ENCODE results near the gene GRHPR.

Gene GRHPR

DNA sequence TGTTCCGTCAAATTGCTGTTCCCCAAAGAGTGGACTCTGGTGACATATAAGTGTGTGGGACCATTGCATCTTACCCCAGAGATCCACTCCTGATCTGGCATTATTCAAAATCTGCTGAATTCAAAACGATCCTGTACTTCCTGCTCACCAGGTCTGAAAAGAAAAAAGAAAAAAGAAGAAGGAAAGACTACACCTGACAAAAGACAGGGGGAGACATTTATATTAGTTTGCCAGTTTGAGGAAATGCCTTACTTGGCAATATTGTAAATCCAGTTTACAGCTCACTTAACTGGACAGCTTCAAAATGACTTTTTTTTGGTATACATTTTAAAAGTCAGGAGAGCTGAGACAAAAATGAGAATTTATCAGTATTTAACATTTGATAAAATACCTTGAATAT is 15.0 kb upstream of the GRHPR start:
- no peak for DNase-seq (ENCODE audit: low read depth in 1 of 2, low spot score in 1 of 2)
- Histone ChIP-seq H3K4me3 (replicated peaks; ENCODE audit: insufficient read depth, low read length) (no peak overlapping the region), H3K27ac (replicated peaks) (no peak overlapping the region), H3K27me3 (ENCODE audit: insufficient read depth, poor library complexity, severe bottlenecking) (no peaks in the 10 kb centered on the region)
- TF ChIP-seq POLR2AphosphoS5 (IDR thresholded peaks at IDR 0.05; ENCODE audit: low read depth), result no peak
- no peak for TF ChIP-seq CTCF (IDR thresholded peaks at IDR 0.05; ENCODE audit: insufficient read depth, low read length)
- no peak for TF ChIP-seq GABPA (IDR thresholded peaks at IDR 0.05; ENCODE audit: low read depth)
- no peak for TF ChIP-seq REST (IDR thresholded peaks at IDR 0.05; ENCODE audit: insufficient replicate concordance, low read depth)
- TF ChIP-seq SPI1 (IDR thresholded peaks at IDR 0.05; ENCODE audit: borderline replicate concordance, low read depth), result no peak

DNA sequence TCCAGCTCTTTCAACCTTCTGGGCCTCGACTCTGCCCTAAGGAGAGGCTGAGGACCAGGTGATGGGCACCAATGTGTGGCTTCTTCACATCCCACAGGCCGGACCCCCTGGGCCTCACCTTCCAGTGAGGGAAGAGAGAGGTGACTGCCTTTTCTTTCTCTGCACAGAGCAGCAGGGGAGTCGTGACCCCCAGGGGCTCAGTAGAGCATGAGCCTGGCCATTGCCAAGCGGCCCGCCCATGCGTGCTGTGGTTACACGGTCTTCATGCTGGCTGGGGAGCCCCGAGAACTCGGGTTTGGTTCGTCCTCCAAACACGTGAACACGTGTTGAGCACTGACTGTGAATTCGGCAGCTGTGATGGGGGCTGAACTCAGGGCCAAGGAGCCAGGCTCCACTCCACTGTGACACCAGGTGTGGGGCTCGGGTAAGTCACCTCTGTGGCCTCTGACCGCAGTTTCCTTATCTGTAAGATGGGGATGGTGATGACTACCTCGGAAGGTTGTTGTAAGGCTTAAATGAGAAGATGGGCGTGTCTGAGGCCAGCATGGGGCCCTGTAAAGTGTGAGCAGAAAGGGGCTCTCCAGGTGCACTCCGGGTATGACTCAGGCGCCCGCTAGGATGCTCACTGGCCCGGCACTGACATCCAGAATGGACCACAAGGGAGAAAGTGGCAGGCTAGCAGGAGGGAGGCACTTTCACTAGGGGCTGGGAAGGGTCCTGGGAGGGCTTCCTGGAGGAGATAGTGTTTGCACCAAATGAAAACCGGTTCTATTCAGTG is 13.4 kb upstream of the GRHPR start:
- no peak for DNase-seq (ENCODE audit: low read depth in 1 of 2, low spot score in 1 of 2)
- no peak overlapping the region for H3K27ac ChIP-seq (replicated peaks)
- TF ChIP-seq POLR2AphosphoS5 (IDR thresholded peaks at IDR 0.05; ENCODE audit: low read depth), result no peak
- no peak for TF ChIP-seq GABPA (IDR thresholded peaks at IDR 0.05; ENCODE audit: low read depth)
- TF ChIP-seq REST (IDR thresholded peaks at IDR 0.05; ENCODE audit: insufficient replicate concordance, low read depth), result no peak
- TF ChIP-seq SPI1 (IDR thresholded peaks at IDR 0.05; ENCODE audit: borderline replicate concordance, low read depth), result no peak
- TF ChIP-seq CTCF (IDR thresholded peaks at IDR 0.05; ENCODE audit: insufficient read depth, low read length), result no peak
- H3K27me3 ChIP-seq (ENCODE audit: insufficient read depth, poor library complexity, severe bottlenecking), result no peaks in the 10 kb centered on the region
- H3K4me3 ChIP-seq (replicated peaks; ENCODE audit: insufficient read depth, low read length), result no peak overlapping the region

DNA sequence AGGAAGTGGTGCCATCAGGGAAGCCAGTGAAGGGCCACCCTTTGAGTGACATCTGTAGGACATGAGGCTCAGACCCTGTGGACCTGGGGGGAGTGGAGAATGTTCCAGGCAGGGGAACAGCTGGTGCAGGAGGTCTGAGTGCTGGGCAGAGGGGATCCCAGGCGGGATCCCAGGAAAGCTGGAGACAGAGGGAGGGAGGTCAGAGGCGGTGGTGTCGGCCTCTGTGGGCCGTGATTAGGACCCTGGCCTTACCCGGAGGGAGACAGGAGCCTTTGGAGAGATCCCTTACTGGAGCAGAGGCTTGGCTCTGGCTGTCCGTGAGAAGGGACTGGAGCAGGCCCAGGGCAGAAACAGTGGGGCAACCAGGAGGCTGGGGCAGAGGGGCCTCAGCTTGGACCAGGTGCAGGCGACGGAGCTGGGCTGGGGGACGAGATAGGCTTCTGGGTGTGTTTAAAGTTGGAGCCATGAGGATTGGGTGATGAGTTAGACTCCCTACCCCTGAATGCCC is 12.1 kb upstream of the GRHPR start:
- TF ChIP-seq REST (IDR thresholded peaks at IDR 0.05; ENCODE audit: insufficient replicate concordance, low read depth) (no peak), SPI1 (IDR thresholded peaks at IDR 0.05; ENCODE audit: borderline replicate concordance, low read depth) (no peak), CTCF (IDR thresholded peaks at IDR 0.05; ENCODE audit: insufficient read depth, low read length) (no peak), POLR2AphosphoS5 (IDR thresholded peaks at IDR 0.05; ENCODE audit: low read depth) (no peak), GABPA (IDR thresholded peaks at IDR 0.05; ENCODE audit: low read depth) (no peak)
- H3K4me3 ChIP-seq (replicated peaks; ENCODE audit: insufficient read depth, low read length), result no peak overlapping the region
- no peak overlapping the region for H3K27ac ChIP-seq (replicated peaks)
- no peak for DNase-seq (ENCODE audit: low read depth in 1 of 2, low spot score in 1 of 2)
- no peaks in the 10 kb centered on the region for H3K27me3 ChIP-seq (ENCODE audit: insufficient read depth, poor library complexity, severe bottlenecking)

All from HL-60 (cell line).